ENCODE data around the gene RAB8A. TPM values are rescaled to one million over a fixed set of nuclear protein-coding genes. Genes with fewer than 3 reads are reported as not detected.

The RAB8A gene
- total RNA-seq, 1 donor from 2014 or later, result 60.6 TPM

DNA sequence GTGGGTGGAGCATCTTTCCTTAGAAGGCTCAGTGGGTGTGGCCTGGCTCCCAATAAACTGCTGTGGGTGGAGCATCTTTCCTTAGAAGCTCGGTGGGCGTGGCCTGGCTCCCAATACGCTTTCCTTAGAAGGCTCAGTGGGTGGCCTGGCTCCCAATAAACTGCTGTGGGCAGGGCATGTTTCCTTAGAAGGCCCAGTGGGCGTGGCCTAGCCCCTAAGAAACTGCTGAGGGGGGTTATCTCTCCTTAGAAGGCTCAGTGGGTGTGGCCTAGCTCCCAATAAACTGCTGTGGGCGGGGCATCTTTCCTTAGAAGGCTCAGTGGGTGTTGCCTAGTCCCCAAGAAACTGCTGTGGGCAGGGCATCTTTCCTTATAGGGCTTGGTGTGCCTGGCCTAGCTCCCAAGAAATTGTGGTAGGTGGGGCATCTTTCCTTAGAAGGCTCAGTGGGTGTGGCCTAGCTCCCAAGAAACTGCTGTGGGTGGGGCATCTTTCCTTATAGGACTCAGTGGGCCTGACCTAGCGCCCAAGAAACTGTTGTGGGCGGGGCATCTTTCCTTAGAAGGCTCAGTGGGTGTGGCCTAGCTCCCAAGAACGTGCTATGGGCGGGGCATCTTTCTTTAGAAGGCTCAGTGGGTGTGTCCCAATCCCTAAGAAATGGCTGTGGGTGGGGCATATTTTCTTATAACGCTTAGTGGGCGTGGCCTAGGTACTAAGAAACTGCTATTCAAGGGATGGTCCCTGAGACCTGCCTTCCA is 42.1 kb downstream of the RAB8A start:
- Mint-ChIP-seq H3K27ac (ENCODE audit: unreplicated experiment) (no peak overlapping the region), H3K4me3 (ENCODE audit: unreplicated experiment) (no peak overlapping the region), H3K4me1 (ENCODE audit: unreplicated experiment) (no peaks in the 10 kb centered on the region), H3K27me3 (ENCODE audit: unreplicated experiment) (peaks cover 3% of the 10 kb centered on the region), H3K36me3 (ENCODE audit: low read depth, unreplicated experiment) (no peaks in the 10 kb centered on the region), H3K9me3 (ENCODE audit: unreplicated experiment) (no peaks in the 10 kb centered on the region)
- no peak for DNase-seq (ENCODE audit: low spot score)
- TF ChIP-seq, protein P1, sequence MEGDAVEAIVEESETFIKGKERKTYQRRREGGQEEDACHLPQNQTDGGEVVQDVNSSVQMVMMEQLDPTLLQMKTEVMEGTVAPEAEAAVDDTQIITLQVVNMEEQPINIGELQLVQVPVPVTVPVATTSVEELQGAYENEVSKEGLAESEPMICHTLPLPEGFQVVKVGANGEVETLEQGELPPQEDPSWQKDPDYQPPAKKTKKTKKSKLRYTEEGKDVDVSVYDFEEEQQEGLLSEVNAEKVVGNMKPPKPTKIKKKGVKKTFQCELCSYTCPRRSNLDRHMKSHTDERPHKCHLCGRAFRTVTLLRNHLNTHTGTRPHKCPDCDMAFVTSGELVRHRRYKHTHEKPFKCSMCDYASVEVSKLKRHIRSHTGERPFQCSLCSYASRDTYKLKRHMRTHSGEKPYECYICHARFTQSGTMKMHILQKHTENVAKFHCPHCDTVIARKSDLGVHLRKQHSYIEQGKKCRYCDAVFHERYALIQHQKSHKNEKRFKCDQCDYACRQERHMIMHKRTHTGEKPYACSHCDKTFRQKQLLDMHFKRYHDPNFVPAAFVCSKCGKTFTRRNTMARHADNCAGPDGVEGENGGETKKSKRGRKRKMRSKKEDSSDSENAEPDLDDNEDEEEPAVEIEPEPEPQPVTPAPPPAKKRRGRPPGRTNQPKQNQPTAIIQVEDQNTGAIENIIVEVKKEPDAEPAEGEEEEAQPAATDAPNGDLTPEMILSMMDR (IDR thresholded peaks at IDR 0.05; ENCODE audit: unreplicated experiment), result no peak

DNA sequence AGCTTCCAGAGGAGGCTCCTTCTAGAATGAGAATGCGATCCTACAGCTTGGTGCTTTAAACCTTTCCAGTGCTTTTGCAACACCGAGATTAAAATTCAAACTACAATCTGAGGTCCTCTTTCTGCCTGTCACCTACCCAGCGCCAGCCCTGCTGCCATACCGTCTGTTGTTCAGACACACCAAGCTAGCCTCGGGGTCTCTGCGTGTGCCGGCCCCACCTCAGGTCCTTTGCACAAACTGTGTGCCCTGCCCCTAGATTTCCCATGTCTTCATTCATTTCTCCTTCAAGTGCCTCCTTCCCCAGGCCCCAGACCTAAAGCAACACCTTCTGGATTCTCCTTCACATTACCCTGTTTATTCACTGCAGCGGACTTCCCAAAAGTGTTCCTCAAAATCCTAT is 42.9 kb downstream of the RAB8A start:
- no peak overlapping the region for H3K4me3 Mint-ChIP-seq (ENCODE audit: unreplicated experiment)
- no peaks in the 10 kb centered on the region for H3K4me1 Mint-ChIP-seq (ENCODE audit: unreplicated experiment)
- no peak for DNase-seq (ENCODE audit: low spot score)
- peaks cover 3% of the 10 kb centered on the region for H3K27me3 Mint-ChIP-seq (ENCODE audit: unreplicated experiment)
- H3K9me3 Mint-ChIP-seq (ENCODE audit: unreplicated experiment), result no peaks in the 10 kb centered on the region
- no peaks in the 10 kb centered on the region for H3K36me3 Mint-ChIP-seq (ENCODE audit: low read depth, unreplicated experiment)
- H3K27ac Mint-ChIP-seq (ENCODE audit: unreplicated experiment), result no peak overlapping the region
- TF ChIP-seq, protein P1 (IDR thresholded peaks at IDR 0.05; ENCODE audit: unreplicated experiment), result no peak

DNA sequence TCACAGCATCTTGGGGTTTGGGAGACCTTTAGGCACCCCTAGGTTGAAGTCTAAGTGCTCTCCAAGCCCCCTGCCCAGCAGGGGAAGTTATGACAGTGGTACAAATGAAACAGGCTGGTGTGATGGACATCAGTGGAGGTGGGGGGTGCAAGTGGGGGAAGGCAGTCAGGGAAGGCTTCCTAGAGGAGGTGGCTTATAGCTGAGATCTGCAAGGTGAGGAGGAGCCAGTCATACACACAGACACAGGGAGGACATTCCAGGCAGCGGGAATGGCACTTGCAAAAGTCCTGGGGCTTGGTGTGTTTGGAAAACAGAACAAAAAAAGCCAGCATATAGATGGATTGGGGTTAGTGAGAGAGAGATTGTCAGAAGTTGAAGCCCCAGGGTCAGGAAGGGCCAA is 43.4 kb downstream of the RAB8A start:
- no peak overlapping the region for H3K27ac Mint-ChIP-seq (ENCODE audit: unreplicated experiment)
- H3K4me3 Mint-ChIP-seq (ENCODE audit: unreplicated experiment), result no peak overlapping the region
- H3K36me3 Mint-ChIP-seq (ENCODE audit: low read depth, unreplicated experiment), result no peaks in the 10 kb centered on the region
- H3K27me3 Mint-ChIP-seq (ENCODE audit: unreplicated experiment), result peaks cover 3% of the 10 kb centered on the region
- DNase-seq (ENCODE audit: low spot score), result no peak
- H3K9me3 Mint-ChIP-seq (ENCODE audit: unreplicated experiment), result no peaks in the 10 kb centered on the region
- TF ChIP-seq, protein P1 (IDR thresholded peaks at IDR 0.05; ENCODE audit: unreplicated experiment), result no peak
- no peaks in the 10 kb centered on the region for H3K4me1 Mint-ChIP-seq (ENCODE audit: unreplicated experiment)

DNA sequence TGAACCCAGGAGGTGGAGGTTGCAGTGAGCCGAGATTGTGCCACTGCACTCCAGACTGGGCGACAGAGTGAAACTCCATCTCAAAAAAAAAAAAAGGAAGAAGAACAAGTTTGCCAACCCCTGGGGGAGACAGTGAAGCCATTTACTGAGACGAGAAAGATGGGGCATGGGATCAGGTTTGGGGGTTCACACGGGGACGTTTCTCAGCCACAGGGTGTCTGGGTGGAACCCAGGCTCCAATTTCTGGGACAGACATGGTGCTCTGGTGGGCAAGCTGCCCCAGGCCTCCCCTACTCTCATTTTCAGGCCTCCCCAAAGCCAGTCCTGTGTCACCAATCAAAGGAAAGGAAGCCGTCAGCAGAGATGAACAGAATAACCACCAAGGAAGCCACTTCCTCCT is 45.2 kb downstream of the RAB8A start:
- H3K9me3 Mint-ChIP-seq (ENCODE audit: unreplicated experiment), result no peaks in the 10 kb centered on the region
- no peak overlapping the region for H3K4me3 Mint-ChIP-seq (ENCODE audit: unreplicated experiment)
- peaks cover 4% of the 10 kb centered on the region for H3K27me3 Mint-ChIP-seq (ENCODE audit: unreplicated experiment)

DNA sequence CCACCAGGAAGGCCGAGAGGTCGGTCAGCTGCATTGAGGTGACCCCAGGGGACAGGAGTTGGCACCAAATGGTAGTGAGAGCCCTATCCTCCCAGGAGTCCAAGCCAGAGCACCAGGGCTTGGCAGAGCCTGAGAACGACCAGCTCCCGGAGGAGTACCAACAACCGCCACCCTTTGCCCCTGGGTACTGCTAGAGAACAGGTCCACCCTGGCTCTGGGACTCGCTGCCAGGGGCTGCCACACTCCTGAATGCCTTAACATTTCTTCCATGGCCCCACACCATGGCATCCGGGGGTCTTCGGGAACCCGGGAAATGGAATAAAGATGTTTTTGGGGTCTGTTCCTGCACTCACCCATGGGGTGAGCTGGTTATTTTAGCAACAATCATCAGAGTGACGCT is 45.9 kb downstream of the RAB8A start:
- H3K4me3 Mint-ChIP-seq (ENCODE audit: unreplicated experiment), result no peak overlapping the region

More for the DNA sequence above, 45.2 kb downstream of the RAB8A start:
- Mint-ChIP-seq H3K4me1 (ENCODE audit: unreplicated experiment) (no peaks in the 10 kb centered on the region), H3K36me3 (ENCODE audit: low read depth, unreplicated experiment) (no peaks in the 10 kb centered on the region), H3K27ac (ENCODE audit: unreplicated experiment) (no peak overlapping the region)
- DNase-seq (ENCODE audit: low spot score), result no peak
- TF ChIP-seq, protein P1 (IDR thresholded peaks at IDR 0.05; ENCODE audit: unreplicated experiment), result no peak

More for the DNA sequence above, 45.9 kb downstream of the RAB8A start:
- H3K36me3 Mint-ChIP-seq (ENCODE audit: low read depth, unreplicated experiment), result no peaks in the 10 kb centered on the region
- TF ChIP-seq, protein P1 (IDR thresholded peaks at IDR 0.05; ENCODE audit: unreplicated experiment), result no peak
- DNase-seq (ENCODE audit: low spot score), result no peak
- no peaks in the 10 kb centered on the region for H3K9me3 Mint-ChIP-seq (ENCODE audit: unreplicated experiment)
- no peak overlapping the region for H3K27ac Mint-ChIP-seq (ENCODE audit: unreplicated experiment)
- peaks cover 4% of the 10 kb centered on the region for H3K27me3 Mint-ChIP-seq (ENCODE audit: unreplicated experiment)
- H3K4me1 Mint-ChIP-seq (ENCODE audit: unreplicated experiment), result no peaks in the 10 kb centered on the region
